ENCODE measurements around the gene ZC3H13.
"Not testable (repeated sequence)": the region's sequence is repeated elsewhere in the genome, so short reads cannot be mapped to it uniquely, and the experiment has no call there.

The ZC3H13 gene

GRCh38 chr13:46010148-46010547 is 42.4 kb downstream of the ZC3H13 start:
- DNase-seq (ENCODE audit: low read depth in 2 of 2), result no peak

GRCh38 chr13:46008631-46009030 is 43.9 kb downstream of the ZC3H13 start:
- DNase-seq (ENCODE audit: low read depth in 2 of 2), result no peak

- no peak for DNase-seq (ENCODE audit: low read depth in 2 of 2)
Observed at GRCh38 chr13:46006688-46007452, 45.7 kb downstream of the ZC3H13 start.

DNA sequence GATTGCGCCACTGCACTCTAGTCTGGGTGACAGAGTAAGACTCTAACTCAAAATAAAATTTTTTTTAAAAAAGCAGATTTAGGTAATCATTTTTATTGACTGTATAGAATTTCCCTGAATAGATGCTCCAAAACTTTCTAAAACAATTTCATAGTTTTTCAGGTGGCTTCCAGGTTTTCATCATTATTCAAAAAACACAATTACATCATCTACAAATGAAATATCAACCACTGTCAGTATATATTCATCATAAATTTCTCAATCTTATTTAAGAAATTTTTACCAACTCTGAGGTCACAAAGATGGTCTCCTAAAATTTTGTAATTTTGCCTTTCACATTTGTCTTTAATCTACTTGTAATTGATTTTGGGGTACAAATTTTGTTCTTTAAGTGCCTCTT is 48.1 kb downstream of the ZC3H13 start:
- DNase-seq (ENCODE audit: low read depth in 2 of 2), result no peak

GRCh38 chr13:45996631-45997030 is 55.9 kb downstream of the ZC3H13 start:
- no peak for DNase-seq (ENCODE audit: low read depth in 2 of 2)

GRCh38 chr13:45995245-45995644 is 57.3 kb downstream of the ZC3H13 start:
- no peak for DNase-seq (ENCODE audit: low read depth in 2 of 2)

DNA sequence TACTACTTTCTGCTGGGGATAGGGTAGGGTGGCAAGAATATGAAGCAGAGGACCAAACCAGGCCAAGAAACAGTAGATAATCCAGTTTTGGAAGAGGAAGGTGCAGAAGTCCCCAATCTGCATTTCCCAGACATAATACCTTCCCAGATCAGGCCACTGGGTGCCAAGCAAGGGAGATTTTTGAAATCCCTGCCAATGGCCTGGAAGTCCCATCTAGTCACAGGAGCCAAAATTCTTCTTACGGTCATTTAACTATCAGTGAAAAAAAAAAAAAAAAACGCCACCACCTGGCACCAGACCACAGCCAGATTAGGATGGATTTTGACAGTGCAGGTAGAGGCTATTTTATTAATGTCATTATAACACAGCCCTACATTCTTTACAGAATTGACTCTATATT is 57.8 kb downstream of the ZC3H13 start:
- no peak for DNase-seq (ENCODE audit: low read depth in 2 of 2)

- DNase-seq (ENCODE audit: low read depth in 2 of 2), result no peak
Observed at GRCh38 chr13:45989607-45990006, 62.9 kb downstream of the ZC3H13 start.

- DNase-seq (ENCODE audit: low read depth in 2 of 2), result not testable (repeated sequence)
Observed at GRCh38 chr13:45981127-45981526, 71.4 kb downstream of the ZC3H13 start.

- DNase-seq (ENCODE audit: low read depth in 2 of 2), result no peak
Observed at GRCh38 chr13:45975337-45975736, 77.2 kb downstream of the ZC3H13 start.

DNA sequence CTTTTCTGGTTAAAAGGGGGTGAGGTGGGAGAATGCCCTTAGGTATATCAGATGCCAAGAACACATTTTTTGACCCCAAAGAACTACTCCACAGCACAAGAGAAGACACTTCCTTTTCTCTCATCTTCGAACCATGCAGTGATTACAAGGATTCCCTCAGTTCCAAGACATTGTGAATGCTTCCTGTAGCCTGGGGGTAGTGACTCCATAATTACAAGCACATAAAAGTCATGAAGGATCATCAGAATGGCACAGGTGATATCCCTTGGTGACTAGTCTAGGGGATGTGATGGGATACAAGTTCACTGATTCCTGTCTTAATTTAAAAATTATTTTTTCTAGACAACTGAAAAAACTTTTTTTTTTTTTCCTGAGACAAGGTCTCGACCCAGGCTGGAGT is 78.0 kb downstream of the ZC3H13 start:
- no peak for DNase-seq (ENCODE audit: low read depth in 2 of 2)

DNA sequence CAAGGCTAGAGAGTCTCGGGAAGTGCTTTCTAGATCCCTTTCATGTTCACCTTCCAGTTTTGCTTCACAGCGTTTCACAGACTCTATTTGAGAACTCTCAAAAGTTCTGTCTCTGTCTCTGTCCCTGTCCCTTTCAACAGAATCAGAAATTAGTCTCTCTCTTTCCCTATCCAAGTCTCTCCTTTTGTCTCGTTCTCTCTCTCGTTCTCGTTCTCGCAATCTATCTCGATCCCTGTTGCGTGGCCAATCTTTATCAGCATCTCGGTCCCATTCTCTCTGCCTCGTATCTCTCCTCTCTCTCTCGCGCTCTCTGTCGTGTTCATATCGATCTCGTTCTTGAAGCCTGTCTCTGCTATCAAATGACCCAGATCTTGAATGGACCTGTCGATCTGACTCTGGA is 85.0 kb downstream of the ZC3H13 start:
- DNase-seq (ENCODE audit: low read depth in 2 of 2), result no peak

DNA sequence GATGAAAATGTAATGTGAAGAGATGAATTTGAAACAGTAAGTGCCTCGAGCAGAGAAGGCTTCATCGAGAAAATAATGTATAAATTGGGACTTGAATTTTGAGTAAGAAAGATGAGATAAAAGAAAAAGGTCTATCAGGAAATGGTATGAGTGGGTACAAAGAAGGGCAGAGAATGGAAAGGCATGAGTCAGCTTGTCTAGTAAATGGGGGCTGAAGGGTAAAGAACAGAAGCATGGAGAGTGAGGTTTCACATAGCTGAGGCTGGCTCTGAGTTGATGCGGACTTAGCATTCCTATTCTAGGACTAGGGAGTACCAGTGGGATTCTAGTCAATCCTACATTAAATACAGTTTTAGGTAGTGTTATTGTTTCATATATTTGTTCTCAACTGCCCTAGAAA is 85.8 kb downstream of the ZC3H13 start:
- DNase-seq (ENCODE audit: low read depth in 2 of 2), result no peak

DNA sequence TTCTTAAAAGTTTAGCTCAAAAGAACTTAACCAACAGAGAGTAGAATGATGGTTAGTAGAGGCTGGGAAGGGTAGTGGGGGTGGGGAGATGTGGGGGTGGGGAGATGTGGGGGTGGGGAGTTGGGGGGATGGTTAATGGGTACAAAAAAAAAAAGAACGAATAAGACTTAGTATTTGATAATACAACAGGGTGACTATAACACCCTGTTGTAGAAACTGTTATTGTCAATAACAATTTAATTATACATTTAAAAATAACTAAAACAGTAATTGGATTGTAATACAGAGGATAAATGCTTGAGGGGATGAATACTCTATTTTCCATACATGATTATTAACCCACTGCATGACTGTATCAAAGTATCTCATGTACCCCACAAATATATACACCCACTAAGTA is 91.1 kb downstream of the ZC3H13 start:
- DNase-seq (ENCODE audit: low read depth in 2 of 2), result no peak

DNA sequence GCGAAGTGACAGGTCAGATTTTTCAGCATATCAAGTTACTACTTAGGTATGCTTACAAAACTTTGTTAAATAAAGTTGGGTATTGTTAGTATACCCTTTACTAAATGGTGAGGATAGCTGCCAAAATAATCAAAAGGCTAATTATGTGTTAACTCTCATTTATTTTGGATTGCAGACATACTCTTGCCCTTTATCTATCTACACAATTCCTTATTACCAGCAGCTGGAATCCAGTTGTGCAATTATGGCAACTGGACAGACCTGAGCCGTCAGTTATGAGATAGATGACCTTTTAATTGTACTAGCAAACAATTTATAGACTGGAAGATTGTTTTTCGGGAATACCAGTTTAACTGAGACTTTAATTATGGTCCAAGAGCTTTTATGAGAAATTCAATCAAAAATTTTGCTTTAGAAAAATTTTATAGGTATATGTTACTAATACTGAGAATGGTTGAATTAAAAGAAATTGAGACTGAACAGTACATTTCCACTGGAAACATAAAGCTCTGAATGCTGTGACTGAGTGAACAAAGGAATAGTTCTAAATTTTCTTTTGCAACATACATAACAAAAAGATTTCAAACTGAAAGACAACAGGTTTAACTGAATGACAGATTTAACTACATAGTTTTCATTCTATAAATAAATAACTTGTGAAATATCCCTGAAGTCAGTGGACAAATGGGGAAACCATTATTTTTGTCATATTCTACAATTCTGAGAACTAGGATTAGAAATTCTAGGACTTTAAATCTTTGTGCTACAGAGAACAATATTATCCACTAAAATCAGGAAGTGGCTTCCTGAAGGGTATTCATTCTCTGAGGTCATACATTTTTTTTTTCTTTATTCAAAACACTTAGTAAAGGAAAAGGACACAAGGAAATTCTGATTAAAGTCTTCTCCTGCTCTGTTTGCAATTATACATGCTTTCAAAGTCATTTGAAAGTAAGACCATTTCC is 97.4 kb downstream of the ZC3H13 start:
- no peak for DNase-seq (ENCODE audit: low read depth in 2 of 2)

- DNase-seq (ENCODE audit: low read depth in 2 of 2), result no peak
Observed at GRCh38 chr13:45953082-45953481, 99.5 kb downstream of the ZC3H13 start.

GRCh38 chr13:45951724-45952123 is 100.8 kb downstream of the ZC3H13 start:
- DNase-seq (ENCODE audit: low read depth in 2 of 2), result no peak

GRCh38 chr13:45951166-45951565 is 101.4 kb downstream of the ZC3H13 start:
- no peak for DNase-seq (ENCODE audit: low read depth in 2 of 2)

DNA sequence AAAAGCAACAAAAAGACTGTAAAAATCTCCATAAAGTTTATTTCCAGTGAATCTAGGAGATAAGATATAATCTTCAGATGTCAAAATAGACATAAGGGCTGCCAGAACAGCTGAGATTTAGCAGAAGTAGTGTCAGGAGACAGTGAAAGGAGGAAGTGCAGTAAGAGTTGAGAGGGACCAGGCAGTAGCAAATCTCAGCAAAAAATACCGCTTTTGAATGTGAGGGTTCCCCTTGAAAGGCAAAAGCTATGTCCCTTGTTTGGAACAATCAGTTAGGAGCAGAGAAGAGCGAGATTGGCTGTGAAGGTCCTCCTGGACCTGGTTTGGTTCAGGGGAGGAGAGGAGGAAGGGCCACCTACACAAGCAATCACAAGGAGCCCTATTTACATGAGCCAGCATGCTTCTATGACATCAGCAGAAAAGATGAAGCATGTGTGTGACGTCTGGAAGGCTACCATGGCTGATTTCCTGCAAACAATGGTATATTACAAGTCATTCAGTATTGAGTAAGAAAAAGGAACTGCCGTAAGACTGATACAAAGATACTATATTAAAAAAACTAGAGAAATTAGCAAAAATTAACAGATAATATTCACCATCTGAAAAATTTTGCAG is 102.1 kb downstream of the ZC3H13 start:
- DNase-seq (ENCODE audit: low read depth in 2 of 2), result no peak

DNA sequence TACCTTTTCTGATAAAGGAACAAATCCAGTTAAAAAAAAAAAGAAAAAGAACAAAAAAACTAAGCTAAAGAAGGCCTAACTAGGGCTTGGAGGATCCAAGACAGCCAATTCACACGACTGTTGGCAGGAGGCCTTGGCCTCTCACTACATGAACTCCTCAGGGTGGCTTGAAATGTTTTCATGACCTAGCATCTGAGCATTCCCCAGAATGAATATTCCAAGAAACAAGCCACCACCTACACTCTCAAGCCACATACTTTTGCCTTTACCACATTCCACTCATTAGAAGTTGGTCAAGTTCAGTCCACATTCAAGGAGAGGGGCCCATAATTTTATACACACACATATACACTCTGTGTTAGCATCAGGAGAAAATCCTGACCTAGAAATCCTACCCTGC is 103.4 kb downstream of the ZC3H13 start:
- DNase-seq (ENCODE audit: low read depth in 2 of 2), result no peak

GRCh38 chr13:45943965-45944364 is 108.6 kb downstream of the ZC3H13 start:
- no peak for DNase-seq (ENCODE audit: low read depth in 2 of 2)

DNA sequence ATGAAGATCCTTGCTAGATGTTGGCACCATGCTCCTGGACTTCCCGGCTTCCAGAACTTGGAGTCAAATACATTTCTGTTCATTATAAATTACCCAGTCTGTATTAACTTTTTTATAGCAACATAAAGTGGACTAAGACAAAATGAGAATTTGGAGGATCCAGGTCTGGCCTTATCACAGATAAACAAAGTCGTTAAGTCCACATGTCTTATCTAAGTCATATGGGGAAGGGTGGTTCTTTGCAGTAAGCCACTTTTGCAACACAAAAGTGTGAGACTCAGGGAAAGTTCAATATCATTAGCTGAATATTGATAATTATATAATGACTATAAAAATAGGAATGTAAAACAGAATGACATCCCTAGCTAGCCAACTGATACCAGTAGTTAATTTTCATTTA is 109.4 kb downstream of the ZC3H13 start:
- no peak for DNase-seq (ENCODE audit: low read depth in 2 of 2)

GRCh38 chr13:45941261-45941660 is 111.3 kb downstream of the ZC3H13 start:
- no peak for DNase-seq (ENCODE audit: low read depth in 2 of 2)

Measured in stimulated activated CD8-positive, alpha-beta memory T cell treated with anti-CD3 and anti-CD28 coated beads, Interleukin-7, amount 100 ng/mL, for 1 hour (primary cell).